Measurements from ENCODE around the gene PSMB3.

DNA sequence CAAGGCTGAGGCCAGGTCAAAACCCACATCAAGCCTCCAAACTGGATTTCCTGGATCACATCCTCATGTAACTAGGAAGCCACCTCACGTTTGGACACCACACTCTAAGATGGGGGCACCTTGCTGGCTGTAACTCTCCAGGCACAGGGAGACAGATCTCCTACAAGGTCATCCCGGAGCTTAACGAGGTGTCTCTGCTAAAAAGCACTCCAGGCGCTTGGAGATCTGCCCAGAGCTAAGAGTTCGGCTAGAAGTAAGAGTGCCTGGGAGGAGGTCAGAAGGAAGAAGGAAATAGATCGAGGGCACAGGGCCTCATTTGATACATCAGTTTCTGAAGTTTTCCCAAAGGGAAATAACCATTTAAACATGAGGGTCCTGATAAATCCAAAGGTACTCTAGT is 15.9 kb downstream of the PSMB3 start:
- TF ChIP-seq, protein P1, sequence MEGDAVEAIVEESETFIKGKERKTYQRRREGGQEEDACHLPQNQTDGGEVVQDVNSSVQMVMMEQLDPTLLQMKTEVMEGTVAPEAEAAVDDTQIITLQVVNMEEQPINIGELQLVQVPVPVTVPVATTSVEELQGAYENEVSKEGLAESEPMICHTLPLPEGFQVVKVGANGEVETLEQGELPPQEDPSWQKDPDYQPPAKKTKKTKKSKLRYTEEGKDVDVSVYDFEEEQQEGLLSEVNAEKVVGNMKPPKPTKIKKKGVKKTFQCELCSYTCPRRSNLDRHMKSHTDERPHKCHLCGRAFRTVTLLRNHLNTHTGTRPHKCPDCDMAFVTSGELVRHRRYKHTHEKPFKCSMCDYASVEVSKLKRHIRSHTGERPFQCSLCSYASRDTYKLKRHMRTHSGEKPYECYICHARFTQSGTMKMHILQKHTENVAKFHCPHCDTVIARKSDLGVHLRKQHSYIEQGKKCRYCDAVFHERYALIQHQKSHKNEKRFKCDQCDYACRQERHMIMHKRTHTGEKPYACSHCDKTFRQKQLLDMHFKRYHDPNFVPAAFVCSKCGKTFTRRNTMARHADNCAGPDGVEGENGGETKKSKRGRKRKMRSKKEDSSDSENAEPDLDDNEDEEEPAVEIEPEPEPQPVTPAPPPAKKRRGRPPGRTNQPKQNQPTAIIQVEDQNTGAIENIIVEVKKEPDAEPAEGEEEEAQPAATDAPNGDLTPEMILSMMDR (conservative IDR thresholded peaks at IDR 0.05) = no peak
- no peak for TF ChIP-seq ZFX (IDR thresholded peaks at IDR 0.05)

Data from C4-2B (cell line).